HG03139 (cell line): Measurements from ENCODE around the gene RAB36.
"Not testable (repeated sequence)": the region's sequence is repeated elsewhere in the genome, so short reads cannot be mapped to it uniquely, and the experiment has no call there.

Experiments
- ATAC-seq: cut with Tn5 transposase; IDR thresholded peaks from one replicate; pipeline ENCODE4 v1.9.1; 2021; ENCODE audit not compliant: unreplicated experiment

The RAB36 gene

DNA sequence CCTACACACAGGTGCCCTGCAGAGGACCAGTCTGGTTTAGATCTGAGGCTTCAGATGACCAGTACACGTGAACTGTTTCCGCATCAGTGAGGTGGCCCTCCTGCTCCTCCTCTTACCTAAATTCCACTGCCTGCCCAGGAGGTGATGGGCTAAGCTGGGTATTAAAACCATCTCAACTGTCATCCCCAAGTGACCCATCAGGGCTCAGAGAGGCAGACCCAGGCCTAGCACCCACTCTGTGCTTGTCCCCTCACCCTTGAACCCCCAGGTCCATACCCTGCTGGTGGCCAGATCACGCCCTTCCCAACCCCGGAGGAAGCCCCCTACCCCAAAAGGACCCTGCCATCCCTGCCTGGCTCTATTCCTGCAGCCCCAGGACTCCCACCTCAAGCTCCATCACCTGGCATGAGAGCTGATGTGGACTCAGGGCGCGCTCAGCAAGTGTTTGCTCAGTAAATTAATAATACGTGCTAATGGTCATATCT, 24.8 kb upstream of the RAB36 start:
- ATAC-seq: no peak

DNA sequence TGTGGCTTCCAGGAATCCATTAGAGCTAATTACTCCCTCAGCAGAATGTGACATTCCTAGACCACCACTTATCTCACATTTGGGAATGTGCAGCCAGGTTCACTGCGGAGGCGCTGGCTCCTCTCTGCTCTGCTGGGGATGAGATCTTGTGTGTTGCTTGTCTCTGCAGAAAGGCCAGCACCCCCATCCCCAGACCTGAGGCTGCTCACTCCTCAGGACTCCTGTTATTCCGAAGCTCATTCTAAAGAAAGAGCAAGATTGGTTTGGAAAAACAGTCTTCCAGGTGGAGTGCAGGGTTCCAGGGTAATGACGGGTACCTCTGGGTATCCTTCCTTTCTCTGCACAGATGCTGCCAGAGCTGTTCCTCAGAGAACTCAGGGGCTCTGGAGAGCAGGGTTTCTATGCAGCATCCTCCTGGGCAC, 24.3 kb upstream of the RAB36 start:
- ATAC-seq: no peak

DNA sequence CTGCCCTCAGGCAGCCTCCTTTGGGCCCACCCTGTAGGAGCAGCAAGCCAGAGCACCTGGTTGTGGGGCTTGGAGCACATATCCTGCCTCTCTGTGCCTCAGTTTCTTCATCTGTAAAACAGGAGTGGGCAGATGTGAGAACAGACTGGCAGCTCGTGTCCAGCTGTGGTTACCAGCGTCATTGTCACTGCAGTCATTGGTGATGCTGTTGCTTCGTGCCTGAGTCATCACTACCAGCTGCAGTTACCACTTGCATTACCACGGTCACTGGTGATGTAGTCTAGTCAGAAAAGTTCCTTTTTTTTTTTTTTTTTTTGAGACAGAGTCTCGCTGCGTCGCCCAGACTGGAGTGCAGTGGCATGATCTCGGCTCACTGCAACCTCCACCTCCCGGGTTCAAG, 23.9 kb upstream of the RAB36 start:
- ATAC-seq: no peak

DNA sequence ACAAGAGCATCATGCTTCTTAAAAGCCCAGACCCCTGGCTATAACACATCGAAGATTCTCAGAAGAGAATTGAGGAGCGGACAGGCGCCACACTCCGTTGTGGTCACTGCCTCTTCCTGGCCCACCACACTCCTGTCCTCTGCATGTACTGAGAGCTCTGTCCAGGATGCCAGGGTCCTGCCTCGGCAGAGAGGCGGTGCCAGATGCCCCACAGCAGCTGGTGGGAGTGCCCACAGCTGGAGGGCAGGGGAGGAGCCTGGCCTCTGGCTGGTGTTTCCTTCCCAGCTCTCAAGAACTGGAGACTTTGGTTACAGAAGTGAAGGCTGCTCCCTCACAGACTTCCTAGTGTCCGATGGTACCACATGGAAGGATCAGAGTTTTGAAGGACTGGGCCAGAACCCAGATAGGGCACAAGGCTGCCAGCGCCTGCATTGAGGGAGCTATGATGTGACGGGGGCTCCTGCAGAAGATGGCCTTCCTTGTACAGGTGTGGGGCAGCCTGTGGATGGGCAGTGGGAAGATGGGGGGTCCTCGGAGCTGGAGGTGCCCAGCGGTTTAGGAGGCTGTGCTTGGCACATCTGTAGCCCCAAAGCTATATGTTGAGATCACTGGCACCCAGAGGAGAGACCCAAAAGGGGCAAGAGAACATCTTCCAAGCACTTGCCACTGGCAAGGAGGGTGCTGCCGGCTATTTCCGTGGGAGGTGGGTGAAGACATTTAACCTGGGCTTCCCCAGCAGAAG, 22.9 kb upstream of the RAB36 start:
- ATAC-seq: no peak

DNA sequence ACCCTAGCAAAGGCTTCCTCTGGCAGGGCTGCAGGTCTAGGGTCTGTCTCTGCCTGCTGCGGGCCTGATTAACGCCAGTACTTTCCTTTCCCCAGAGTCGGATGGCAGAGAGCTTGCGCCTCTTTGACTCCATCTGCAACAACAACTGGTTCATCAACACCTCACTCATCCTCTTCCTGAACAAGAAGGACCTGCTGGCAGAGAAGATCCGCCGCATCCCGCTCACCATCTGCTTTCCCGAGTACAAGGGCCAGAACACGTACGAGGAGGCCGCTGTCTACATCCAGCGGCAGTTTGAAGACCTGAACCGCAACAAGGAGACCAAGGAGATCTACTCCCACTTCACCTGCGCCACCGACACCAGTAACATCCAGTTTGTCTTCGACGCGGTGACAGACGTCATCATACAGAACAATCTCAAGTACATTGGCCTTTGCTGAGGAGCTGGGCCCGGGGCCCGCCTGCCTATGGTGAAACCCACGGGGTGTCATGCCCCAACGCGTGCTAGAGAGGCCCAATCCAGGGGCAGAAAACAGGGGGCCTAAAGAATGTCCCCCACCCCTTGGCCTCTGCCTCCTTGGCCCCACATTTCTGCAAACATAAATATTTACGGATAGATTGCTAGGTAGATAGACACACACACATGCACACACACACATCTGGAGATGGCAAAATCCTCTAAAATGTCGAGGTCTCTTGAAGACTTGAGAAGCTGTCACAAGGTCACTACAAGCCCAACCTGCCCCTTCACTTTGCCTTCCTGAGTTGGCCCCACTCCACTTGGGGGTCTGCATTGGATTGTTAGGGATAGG, 22.1 kb upstream of the RAB36 start:
- no peak for ATAC-seq

DNA sequence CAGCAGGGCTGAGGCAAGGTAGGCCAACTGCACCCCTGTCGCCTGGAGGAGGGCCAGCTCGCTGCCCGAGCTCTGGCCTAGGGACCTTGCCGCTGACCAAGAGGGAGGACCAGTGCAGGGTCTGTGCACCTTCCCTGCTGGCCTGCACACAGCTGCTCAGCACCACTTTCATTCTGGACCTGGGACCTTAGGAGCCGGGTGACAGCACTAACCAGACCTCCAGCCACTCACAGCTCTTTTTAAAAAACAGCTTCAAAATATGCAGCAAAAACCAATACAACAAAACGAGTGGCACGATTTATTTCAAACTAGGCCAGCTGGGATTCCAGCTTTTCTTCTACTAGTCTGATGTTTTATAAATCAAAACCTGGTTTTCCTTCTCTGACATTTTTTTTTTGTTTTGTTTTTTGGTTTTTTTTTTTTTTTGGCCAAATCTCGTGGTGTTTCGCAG, 21.4 kb upstream of the RAB36 start:
- ATAC-seq: no peak

DNA sequence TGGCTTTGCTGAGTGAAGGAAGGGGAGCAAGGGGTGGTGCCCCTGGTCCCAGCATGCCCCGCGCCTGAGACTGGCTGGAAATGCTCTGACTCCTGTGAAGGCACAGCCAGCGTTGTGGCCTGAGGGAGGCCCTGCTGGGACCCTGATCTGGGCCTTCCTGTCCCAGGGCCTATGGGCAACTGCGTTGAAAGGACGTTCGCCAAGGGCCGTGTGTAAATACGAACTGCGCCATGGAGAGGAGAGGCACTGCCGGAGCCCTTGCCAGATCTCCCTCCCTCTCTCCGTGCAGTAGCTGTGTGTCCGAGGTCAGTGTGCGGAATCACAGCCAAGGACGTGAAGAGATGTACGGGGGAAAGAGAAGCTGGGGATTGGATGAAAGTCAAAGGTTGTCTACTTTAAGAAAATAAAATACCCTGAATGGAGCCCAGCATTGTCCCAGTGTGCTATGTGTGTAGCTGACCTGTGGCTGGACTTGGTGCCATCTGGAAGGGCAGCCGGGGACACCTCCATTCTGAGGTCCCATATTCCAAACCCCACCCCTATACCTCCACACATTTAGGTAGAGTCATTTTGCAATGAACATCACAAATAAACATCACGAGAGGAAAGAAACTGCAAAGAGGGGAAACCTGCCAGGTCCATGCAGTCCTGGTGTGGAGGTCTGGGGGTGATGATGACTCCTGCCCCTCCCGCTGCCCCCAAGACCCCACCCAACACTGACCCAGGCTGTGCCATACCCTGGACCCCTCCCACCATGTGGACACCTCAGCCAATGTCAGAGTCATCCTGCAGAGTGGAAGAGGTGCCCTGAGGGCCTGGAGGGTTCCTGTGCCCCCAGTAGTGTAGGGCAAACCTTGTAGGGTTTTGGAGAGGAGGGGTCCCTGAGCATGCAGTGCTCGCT, 20.4 kb upstream of the RAB36 start:
- no peak for ATAC-seq

DNA sequence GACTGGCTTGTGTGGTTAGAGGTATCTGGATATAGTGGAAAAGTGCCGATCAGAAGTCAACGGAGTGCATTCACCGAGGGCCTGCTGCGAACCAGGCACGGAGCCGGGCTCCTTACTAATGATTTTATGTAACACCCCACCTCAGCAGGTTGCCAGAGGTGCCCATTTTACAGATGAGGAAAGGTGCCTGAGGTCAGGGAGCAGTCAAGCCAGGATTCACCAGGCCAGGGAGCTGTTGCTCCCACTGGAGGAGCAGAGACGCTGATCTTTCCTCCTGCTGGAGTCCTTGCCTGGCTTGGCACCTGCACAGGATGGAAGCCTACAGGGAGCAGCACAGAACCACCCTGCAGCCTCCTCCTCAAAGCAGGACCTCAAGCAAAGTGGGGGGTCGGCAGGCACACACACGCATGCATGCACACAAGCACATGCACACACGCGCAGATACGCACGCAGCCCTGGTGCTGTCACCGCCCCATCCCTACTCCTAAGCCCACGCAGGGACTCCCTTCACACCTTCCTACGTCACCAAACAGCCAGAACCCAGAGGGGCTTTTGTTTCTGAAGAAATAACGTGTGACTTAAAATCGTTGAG, 19.7 kb upstream of the RAB36 start:
- ATAC-seq: no peak

DNA sequence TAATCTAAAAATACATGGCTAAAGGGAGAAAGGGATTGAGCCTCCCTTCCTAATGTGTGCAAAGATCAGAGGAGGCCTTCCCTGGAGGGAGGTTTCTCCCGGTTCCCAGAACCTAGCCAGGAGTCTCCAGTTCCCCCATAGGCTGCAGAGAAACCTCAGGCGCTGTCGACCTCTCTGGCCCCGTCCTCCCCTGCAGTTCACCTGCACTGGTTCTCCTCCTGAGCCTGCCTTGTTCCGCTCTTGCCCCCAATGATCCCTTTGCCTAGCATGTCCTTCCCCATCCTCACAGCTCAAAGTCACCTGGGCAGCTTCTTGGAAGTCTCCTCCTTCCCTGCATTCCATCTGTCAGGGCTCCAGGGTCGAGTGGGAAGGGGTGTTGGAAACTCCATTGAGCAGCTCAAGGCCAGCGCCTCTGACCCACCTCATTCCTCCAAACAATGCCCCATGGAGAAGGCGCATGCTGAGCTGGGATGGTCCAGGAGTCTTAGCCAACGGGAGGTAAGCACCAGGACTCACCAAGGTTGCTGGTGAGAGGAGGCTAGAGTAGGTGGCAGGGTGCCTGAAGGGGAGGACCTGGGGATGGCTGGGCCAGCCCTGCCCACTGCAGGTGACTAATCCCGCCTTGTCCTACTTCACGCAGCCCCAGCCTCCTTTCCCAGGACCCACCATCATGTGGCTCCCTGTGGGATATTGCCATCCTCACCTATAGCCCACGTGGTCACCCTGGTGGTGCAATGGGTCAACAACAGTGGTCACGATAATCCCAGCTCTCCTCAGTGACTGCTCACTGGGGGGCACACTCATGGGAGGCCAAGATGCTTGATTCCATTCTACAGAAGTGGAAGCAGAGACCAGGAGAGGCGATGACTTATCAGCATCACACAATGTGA, 18.9 kb upstream of the RAB36 start:
- ATAC-seq: no peak

DNA sequence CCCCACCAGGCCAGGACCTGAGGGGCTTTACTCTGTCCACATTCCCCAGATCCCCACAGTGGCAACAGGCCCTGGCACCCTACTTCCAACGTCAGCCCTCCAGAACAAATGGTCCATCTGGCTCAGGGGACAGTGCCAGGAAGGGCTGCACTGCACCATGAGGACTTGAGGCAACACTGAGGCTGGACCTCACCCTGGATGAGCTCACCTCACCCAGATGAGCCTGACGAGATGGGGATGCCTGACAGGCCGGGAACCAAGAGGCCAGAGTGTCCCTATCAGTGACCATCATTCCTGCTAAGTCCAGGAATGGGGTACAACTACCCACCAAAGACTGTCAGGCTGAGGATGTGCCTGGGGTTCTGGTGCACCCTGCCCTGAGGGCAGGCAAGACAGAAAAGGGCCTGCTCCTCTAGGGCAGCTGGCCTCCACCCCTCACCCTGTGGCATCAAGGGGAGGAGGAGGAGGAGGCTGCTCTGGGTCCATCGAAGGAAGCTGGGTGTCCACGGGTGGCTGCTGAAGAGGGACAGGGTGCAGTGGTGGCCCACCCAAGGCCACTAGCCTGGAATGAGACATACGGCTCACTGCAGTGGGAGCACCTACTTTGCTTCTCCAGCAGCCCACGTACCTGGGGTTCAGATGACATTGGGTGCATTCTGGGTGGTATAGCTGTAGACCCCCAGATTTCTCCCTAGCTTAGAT, 18.1 kb upstream of the RAB36 start:
- ATAC-seq: no peak

DNA sequence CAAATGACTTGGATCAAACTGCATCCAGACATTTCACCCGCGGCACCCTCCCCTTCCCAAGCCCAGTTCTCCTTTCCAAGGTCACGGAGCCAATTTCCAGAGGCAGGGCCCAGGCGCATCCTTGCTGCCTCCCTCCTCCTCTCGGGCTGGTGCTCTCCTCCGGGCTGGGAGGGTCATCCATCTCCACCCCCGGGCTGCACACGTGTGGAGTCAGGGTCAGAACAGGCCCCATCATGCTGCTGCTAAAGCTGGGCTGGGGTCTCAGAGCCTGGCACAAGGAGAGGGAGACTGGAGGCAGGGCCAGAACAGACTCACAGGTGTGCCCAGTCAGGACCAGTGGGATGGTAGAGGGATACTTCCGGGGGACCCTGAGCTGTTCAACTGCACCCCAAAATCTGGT, 17.5 kb upstream of the RAB36 start:
- ATAC-seq: no peak

DNA sequence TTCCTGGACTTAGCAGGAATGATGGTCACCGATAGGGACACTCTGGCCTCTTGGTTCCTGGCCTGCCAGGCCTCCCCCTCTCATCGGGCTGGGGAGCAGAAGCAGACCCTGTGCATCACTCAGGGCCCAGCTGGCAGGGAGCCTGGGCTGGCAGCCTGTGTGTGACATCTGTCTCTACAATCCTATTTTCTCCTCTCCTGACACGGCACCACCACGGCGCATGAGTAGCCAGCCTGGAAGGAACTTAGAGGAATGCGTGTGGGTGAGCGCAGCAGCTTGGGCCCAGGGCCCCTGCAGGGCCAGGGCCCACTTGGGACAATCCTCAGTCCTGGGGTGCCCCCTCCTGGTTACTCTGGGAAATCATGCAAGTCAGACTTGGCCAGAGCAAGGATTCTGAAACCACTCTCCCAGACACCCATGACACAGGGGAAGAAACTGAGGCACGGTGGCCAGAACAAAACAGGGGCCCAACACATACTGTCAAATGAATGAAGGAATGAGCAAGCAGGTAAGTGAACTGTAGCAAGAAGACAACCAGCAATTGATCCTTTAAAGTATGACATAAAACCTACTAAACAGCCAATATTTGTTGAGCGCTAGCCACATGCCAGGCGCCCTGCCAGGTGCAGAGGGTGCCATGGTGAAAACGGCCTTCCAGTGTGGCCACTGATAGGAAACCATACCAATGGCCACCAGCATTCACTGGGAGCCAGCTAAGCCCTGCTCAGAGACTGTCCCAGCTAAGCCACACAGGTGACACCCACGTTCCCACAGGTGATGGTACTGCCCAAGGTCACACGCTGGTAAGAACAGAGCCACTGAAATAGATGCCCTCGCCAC, 16.8 kb upstream of the RAB36 start:
- ATAC-seq: no peak

DNA sequence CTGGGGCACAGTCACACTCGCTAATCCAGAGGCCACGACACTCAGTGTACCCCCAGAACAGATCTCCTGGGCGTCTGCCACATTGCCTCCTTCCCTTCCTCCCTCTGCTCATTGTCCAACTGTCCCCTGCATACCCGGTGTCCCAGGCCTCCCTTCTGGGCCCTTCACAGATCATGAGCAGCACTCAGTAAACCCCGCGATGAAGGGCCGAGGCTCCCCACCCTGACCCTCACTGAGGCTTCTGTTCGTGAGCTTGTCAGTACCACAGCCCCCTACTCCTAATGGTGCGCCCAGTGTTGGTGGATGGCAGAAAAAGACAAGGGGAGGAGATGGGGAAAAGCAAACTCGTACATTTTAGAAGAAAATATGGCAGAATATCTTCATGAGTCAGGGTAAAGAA, 16.1 kb upstream of the RAB36 start:
- no peak for ATAC-seq

DNA sequence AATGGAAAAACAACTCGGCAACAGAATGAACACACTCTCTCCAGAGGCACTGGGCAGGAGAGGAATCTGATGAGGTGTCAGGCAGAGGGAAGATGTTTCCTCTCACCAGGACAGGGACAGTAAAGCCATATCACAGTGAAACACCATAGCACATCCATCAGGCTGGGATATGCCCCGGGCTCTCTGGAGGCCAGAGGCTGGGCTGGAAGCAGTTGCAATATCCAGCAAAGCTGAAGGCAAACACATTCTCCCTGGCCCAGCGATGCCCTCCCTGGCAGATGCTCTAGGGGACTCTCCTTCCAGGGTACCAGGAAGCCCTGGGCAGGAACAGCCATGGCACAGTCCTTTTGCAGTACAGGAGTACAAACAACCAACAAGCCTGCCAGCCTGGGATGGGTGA, 14.6 kb upstream of the RAB36 start:
- no peak for ATAC-seq

DNA sequence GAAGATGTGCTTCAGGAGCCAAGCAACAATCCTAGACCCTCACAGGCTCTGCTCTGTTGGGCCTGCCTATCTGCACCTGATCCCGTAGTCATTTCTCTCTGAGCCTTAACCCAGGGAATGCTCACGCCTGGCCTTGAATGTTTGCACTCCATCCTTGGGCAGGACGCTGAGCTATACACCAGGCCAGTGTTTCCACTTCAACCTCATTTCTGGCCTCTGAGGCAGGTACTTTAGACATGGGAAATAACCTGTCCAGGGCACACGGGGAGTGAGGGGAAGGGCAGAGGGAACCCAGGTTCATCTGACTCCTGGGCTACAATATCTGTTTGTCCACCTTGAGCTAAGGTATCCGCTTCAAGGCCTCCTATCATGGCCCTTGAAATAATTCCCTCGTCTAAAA, 13.3 kb upstream of the RAB36 start:
- ATAC-seq: no peak

DNA sequence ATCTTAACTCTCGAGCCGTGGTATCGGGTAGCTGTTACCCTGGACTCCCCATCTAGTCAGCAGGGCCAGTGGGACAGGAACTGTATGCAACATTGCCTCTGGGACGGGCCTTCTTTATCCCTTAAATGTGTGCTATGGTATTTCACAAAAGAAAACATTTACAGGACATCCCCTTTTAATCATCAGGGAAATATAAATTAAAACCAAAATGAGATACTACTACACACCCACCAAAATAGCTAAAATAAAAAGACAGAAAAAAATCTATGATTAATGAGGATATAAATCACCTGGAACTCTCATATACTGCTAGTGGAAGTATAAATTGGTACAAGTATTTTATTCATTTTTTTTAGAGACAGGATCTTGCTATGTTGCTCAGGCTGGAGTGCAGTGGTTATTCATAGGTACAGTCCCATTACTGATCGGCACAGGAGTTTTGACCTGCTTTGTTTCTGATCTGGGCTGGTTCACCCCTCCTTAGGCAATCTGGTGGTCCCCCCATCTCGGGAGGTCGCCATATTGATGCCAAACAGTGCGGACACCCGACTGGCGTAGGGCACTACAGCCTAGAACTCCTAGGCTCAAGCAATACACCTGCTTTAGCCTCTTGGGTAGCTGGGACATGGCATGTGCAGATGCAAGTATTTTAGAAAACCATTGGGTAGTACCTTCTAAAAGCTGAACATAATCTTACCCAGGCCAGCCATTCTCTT, 12.7 kb upstream of the RAB36 start:
- ATAC-seq: no peak

DNA sequence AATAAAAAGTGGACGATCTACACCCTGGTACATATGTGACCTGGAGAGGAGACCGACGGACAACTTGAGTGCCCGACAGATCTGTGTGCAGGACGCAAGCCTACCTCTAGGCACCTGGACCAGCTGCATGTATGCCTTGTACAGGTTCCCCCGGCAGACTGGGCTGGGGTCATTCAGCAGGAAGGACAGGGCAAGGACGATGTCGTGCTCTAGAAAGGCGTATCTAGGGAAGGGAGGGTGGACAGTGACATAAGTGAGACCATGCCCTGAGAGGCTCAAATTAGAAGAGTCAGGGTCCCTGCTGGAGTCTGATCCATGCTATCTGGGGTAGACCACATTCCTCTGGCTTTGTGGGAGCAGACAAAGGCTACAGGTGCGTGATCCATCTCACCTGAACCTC, 11.4 kb upstream of the RAB36 start:
- ATAC-seq: no peak

DNA sequence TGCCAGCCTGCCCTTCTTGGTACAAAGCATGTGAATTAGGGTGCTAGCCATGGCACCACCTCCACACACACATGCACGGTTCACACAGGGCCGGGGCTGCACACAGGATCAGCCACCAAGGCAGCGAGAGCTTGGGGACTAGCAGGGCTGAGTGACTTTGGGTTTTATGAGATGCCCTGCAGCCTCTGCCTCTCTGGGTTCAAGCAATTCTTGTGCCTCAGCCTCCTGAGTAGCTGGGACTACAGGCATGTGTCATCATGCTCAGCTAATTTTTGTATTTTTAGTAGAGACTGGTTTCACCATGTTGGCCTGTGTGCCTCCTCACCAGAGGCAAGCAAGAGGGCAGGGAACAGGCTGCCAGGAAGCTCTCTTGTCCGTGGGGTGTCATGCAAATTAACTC, 8.3 kb upstream of the RAB36 start:
- ATAC-seq: not testable (repeated sequence)
